Spleen (tissue), 11 donors: ENCODE results near the gene RAB35. TPM values are rescaled to one million over a fixed set of nuclear protein-coding genes. Genes with fewer than 3 reads are reported as not detected.

ENCODE experiments used
- DNase-seq: peaks from one replicate; pipeline ENCODE4 v3.0.0-alpha.2; 2020
- H3K27ac ChIP-seq, 8 donors: fragments of 200-600 bp; sonication (generic) in 7 of 8; 1 replicate in 4 of 8; 2 replicates in 4 of 8; pipeline versions ENCODE4 v1.5.0 to v1.8.0; 2016 to 2021; ENCODE audit warnings: inconsistent platforms in 4 of 8, mild to moderate bottlenecking in 4 of 8, moderate library complexity in 1 of 8
- H3K27me3 ChIP-seq, 7 donors: fragments of 200-600 bp; sonication (generic) in 6 of 7; replicated peaks in 1 of 7; 1 replicate in 4 of 7; 2 replicates in 3 of 7; pipeline versions ENCODE4 v1.5.0 to v1.8.0; 2016 to 2021; ENCODE audit warnings: inconsistent platforms in 3 of 7, mild to moderate bottlenecking in 1 of 7
- H3K36me3 ChIP-seq, 6 donors: fragments of 200-600 bp; sonication (generic) in 5 of 6; 1 replicate in 4 of 6; 2 replicates in 2 of 6; pipeline versions ENCODE4 v1.5.0 to v1.8.0; 2016 to 2021; ENCODE audit warnings: inconsistent platforms in 2 of 6
- H3K4me1 ChIP-seq, 6 donors: fragments of 200-600 bp; sonication (generic) in 5 of 6; 1 replicate in 3 of 6; 2 replicates in 3 of 6; pipeline versions ENCODE4 v1.5.0 to v1.8.0; 2016 to 2021; ENCODE audit warnings: inconsistent platforms in 3 of 6
- H3K4me3 ChIP-seq, 8 donors: fragments of 200-600 bp; sonication (generic) in 7 of 8; 1 replicate in 4 of 8; 2 replicates in 4 of 8; pipeline versions ENCODE4 v1.5.0 to v1.8.0; 2016 to 2021; ENCODE audit warnings: inconsistent platforms in 4 of 8, mild to moderate bottlenecking in 4 of 8, moderate library complexity in 2 of 8
- H3K9me3 ChIP-seq, 8 donors: fragments of 200-600 bp; sonication (generic) in 7 of 8; 1 replicate in 4 of 8; 2 replicates in 4 of 8; pipeline versions ENCODE4 v1.5.0 to v1.8.0; 2016 to 2021; ENCODE audit warnings: inconsistent platforms in 4 of 8
- CTCF ChIP-seq, 11 experiments: fragments of 200-600 bp in 7 of 11; fragments of 450-650 bp in 4 of 11; sonication (generic) in 4 of 11; IDR thresholded peaks in 8 of 11; conservative IDR thresholded peaks in 3 of 11; 1 replicate in 7 of 11; 2 replicates in 4 of 11; pipeline versions ENCODE4 v1.4.0 to v1.8.0; 2016 to 2021; ENCODE audit warnings: antibody characterized with exemption in 11 of 11, inconsistent platforms in 4 of 11, mild to moderate bottlenecking in 1 of 11
- POLR2A ChIP-seq, 3 donors: fragments of 450-650 bp; IDR thresholded peaks; one replicate each; pipeline ENCODE4 v1.5.1; 2017; ENCODE audit warnings: antibody characterized with exemption in 3 of 3, mild to moderate bottlenecking in 1 of 3
- POLR2AphosphoS5 ChIP-seq, 3 donors: sonication (generic); formaldehyde crosslinking; IDR thresholded peaks; one replicate each; pipeline ENCODE4 v1.5.1; 2017; ENCODE audit warnings: antibody characterized with exemption in 3 of 3
- WGBS, 5 donors: extraction: QIAGEN DNeasy Blood & Tissue Kit in 3 of 5; methylation state at CpG; one replicate each; pipeline versions ENCODE4 v1.1.5 to v1.1.7; 2013 to 2018; 5-methylcytosine and 5-hydroxymethylcytosine counted together
- intact Hi-C: fragments of 100-400 bp; cut with DNase I; formaldehyde crosslinking; loops from one replicate; pipeline ENCODE4 v1.15.0; 2023; ENCODE audit warnings: low total_unique reads
- polyA plus RNA-seq, 3 donors: library from polyadenylated mRNA; stranded (reverse); fragments of 200-250 nt; gene quantifications; one replicate each; pipeline ENCODE4 v1.2.1, GENCODE V29; 2013
- total RNA-seq, 7 donors: library from RNA; depleted of rRNA in 3 of 7; stranded (reverse); fragments of >200 nt in 3 of 7; fragmentation: NEBNext Ultra II Directional in 4 of 7; extraction: Animal tissue kit (Norgen Biotek cat#: 25700) in 4 of 7; gene quantifications; one replicate each; pipeline versions ENCODE4 v1.1.0 to v1.2.1, GENCODE V29; 2016 to 2021
- donor health status: healthy with polysubstance abuse.
- donor health status: DM: no; HTN: no; CAD: no; lungs with moderate emphysema.
- donor health status: DM: no; HTN: no; CAD: no.
- donor health status: Bipolar disorder and iron deficiency.
- donor health status: healthy.
- donor health status: DM: no; HTN: no; CAD: no.
- donor health status: DM: yes; HTN: yes; CAD: no.

RAB35 gene
- total and polyA plus RNA-seq, 10 donors, result 14.8 to 69.8 (median 40.1) TPM

GRCh38 chr12:120090626-120091295 lies 25.8 kb downstream of the RAB35 start:
- H3K36me3 ChIP-seq, result peaks cover 0 to 61% (median 35%) of the 10 kb centered on the region in 6 donors
- intact Hi-C loops, result no loop called here

GRCh38 chr12:120090206-120090605 lies 26.3 kb downstream of the RAB35 start:
- no peak for DNase-seq

More at GRCh38 chr12:120090626-120091295, 25.8 kb downstream of the RAB35 start:
- DNase-seq, result no peak
- no peak overlapping the region for H3K4me3 ChIP-seq
- no peaks in the 10 kb centered on the region for H3K27me3 ChIP-seq
- H3K27ac ChIP-seq, result no peak overlapping the region
- TF ChIP-seq CTCF (IDR thresholded peaks at IDR 0.05 in 8 of 11, conservative IDR thresholded peaks at IDR 0.05 in 3 of 11) (no peak), POLR2A (IDR thresholded peaks at IDR 0.05) (no peak), POLR2AphosphoS5 (IDR thresholded peaks at IDR 0.05) (peak in 1 of 3 donors; percentile 60)
- WGBS, 5 donors, result 90 to 95% (median 93%) methylated on average over 18 to 19 of the region's 19 CpGs
- peaks cover 10 to 23% (median 17%) of the 10 kb centered on the region in 6 donors for H3K4me1 ChIP-seq
- H3K9me3 ChIP-seq, result no peaks in the 10 kb centered on the region

GRCh38 chr12:120089796-120090195 lies 26.8 kb downstream of the RAB35 start:
- no peak for DNase-seq
- 80 to 100% (median 94%) methylated on average over 2 of the region's 2 CpGs for WGBS, 5 donors
- intact Hi-C loops, result no loop called here

More at GRCh38 chr12:120090206-120090605, 26.3 kb downstream of the RAB35 start:
- Histone ChIP-seq H3K4me3 (no peak overlapping the region), H3K36me3 (peaks cover 0 to 55% (median 32%) of the 10 kb centered on the region in 6 donors), H3K27ac (no peak overlapping the region), H3K9me3 (no peaks in the 10 kb centered on the region), H3K4me1 (peaks cover 10 to 23% (median 17%) of the 10 kb centered on the region in 6 donors), H3K27me3 (no peaks in the 10 kb centered on the region)
- TF ChIP-seq CTCF (IDR thresholded peaks at IDR 0.05 in 8 of 11, conservative IDR thresholded peaks at IDR 0.05 in 3 of 11) (no peak), POLR2AphosphoS5 (IDR thresholded peaks at IDR 0.05) (no peak), POLR2A (IDR thresholded peaks at IDR 0.05) (no peak)
- 88 to 94% (median 93%) methylated on average over 3 of the region's 3 CpGs for WGBS, 5 donors
- intact Hi-C loops, result no loop called here

More at GRCh38 chr12:120089796-120090195, 26.8 kb downstream of the RAB35 start:
- Histone ChIP-seq H3K4me3 (no peak overlapping the region), H3K27me3 (no peaks in the 10 kb centered on the region), H3K27ac (no peak overlapping the region), H3K4me1 (peaks cover 10 to 23% (median 17%) of the 10 kb centered on the region in 6 donors), H3K36me3 (peaks cover 0 to 51% (median 28%) of the 10 kb centered on the region in 6 donors), H3K9me3 (no peaks in the 10 kb centered on the region)
- TF ChIP-seq POLR2AphosphoS5 (IDR thresholded peaks at IDR 0.05) (no peak), POLR2A (IDR thresholded peaks at IDR 0.05) (no peak), CTCF (IDR thresholded peaks at IDR 0.05 in 8 of 11, conservative IDR thresholded peaks at IDR 0.05 in 3 of 11) (no peak)
